ENCODE measurements around the gene KPNA1.

DNA sequence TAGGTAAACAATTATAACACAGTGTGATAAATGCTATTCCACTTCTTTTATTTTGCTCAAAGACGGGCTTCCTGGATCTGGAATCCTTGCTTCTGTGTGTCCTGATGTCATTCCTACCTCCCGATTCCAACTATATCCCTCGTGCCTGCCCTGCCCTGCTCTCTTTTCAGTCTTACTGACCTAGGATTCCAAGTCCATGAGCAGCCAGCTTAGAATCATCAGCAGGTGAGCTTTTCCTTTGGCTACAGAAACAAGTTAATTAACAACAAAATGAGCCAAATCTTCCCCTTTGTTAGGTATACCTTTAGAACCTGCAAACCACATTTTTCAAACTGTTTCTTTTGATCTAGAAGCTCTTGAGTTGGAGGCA, 21.9 kb upstream of the KPNA1 start:
- no peak for TF ChIP-seq ZFX (IDR thresholded peaks at IDR 0.05; ENCODE audit: borderline replicate concordance)
- no peak for TF ChIP-seq CTCF (IDR thresholded peaks at IDR 0.05)
